HG03175 (cell line): Measurements from ENCODE around the gene HOXC4.

Experiments
- ATAC-seq: cut with Tn5 transposase; IDR thresholded peaks from one replicate; pipeline ENCODE4 v1.9.1; 2021; ENCODE audit warnings: mild to moderate bottlenecking, moderate library complexity; ENCODE audit not compliant: unreplicated experiment

Gene HOXC4

GRCh38 chr12:54015018-54015931, 38.4 kb upstream of the HOXC4 start:
- no peak for ATAC-seq

GRCh38 chr12:54016051-54016450, 37.6 kb upstream of the HOXC4 start:
- ATAC-seq: no peak

GRCh38 chr12:54016478-54016964, 37.1 kb upstream of the HOXC4 start:
- no peak for ATAC-seq

- peak; percentile 42 for ATAC-seq
Measured at GRCh38 chr12:54017027-54017788, 36.4 kb upstream of the HOXC4 start.

GRCh38 chr12:54017878-54018467, 35.7 kb upstream of the HOXC4 start:
- peak; percentile 80 for ATAC-seq

GRCh38 chr12:54018468-54018984, 35.1 kb upstream of the HOXC4 start:
- ATAC-seq: no peak

GRCh38 chr12:54019091-54019811, 34.4 kb upstream of the HOXC4 start:
- ATAC-seq: no peak

- no peak for ATAC-seq
Measured at GRCh38 chr12:54019924-54020590, 33.6 kb upstream of the HOXC4 start.

- no peak for ATAC-seq
Measured at GRCh38 chr12:54020591-54021405, 32.8 kb upstream of the HOXC4 start.

- ATAC-seq: no peak
Measured at GRCh38 chr12:54021432-54022013, 32.1 kb upstream of the HOXC4 start.

GRCh38 chr12:54022960-54023884, 30.4 kb upstream of the HOXC4 start:
- no peak for ATAC-seq

GRCh38 chr12:54024127-54024526, 29.5 kb upstream of the HOXC4 start:
- no peak for ATAC-seq

- no peak for ATAC-seq
Measured at GRCh38 chr12:54024581-54025305, 28.9 kb upstream of the HOXC4 start.

GRCh38 chr12:54025499-54026405, 27.9 kb upstream of the HOXC4 start:
- no peak for ATAC-seq

- ATAC-seq: no peak
Measured at GRCh38 chr12:54026640-54027441, 26.8 kb upstream of the HOXC4 start.
